HCEC 1CT (cell line): ENCODE measurements around the gene PARVG.

Experiments used
- DNase-seq: peaks from one replicate; pipeline ENCODE4 v3.0.0-alpha.2; 2017

PARVG gene

DNA sequence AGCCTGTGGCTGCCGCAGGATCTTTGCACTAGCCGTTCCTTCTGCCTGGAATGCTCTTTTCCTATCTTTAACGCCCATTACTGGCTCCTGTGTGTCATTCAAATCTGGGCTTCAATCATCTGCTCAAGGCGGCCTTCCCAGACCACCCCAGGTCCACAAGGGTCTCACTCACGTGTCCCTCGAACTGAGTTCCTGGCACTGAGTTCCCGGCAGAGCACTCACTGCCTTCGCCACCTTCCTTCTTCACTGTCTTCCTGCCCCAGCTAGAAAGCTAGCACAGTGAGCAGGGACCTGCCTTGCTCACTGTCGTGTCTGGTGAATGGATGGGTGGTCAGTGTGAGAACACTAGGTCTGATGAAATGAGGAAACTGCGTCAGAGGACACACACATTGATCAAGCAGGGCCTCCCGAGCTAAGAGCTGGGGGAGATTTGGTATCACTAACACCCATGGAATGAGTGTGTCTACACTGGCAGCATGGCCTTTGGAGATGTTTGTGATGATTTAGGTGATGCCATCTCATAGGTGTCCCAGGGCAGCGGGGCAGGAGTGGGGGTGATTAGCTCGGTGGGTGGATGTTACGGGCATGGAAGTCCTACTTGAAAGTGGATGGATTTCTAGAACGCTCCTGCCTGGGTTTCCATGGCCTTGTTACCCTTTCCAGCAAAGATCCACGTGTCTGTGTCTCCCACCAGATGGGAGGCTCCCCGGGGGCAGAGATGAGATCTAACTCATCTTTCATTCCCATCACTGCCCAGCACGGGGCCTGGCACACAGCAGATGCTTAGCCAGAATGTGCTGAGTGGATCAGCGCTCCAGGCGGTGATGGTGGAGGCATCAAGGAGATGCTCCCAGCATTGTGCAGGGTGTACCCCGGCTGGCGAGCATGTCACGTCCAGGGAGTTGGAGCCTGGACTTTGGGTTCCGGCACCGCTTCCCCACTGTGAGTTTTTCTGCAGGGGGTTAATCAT is 67.5 kb downstream of the PARVG start:
- no peak for DNase-seq

DNA sequence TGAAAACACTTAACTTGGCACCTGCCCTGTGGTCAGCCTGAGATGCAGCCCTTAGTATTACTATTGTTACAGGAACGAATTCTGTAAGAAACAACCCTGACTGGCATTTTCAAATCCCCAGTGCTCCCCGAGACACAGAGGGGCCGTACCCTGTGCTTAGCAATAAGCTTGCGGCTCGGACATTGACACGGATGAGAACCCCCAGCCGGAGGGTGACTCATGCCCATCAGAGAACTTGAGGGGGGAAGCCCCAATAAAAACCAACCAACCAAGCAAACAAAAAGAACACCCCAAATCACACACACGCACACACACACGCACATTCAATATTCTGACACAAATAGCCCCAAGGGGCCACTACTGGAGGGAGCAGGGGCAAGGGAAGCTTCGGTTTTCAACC is 68.2 kb downstream of the PARVG start:
- DNase-seq = no peak

DNA sequence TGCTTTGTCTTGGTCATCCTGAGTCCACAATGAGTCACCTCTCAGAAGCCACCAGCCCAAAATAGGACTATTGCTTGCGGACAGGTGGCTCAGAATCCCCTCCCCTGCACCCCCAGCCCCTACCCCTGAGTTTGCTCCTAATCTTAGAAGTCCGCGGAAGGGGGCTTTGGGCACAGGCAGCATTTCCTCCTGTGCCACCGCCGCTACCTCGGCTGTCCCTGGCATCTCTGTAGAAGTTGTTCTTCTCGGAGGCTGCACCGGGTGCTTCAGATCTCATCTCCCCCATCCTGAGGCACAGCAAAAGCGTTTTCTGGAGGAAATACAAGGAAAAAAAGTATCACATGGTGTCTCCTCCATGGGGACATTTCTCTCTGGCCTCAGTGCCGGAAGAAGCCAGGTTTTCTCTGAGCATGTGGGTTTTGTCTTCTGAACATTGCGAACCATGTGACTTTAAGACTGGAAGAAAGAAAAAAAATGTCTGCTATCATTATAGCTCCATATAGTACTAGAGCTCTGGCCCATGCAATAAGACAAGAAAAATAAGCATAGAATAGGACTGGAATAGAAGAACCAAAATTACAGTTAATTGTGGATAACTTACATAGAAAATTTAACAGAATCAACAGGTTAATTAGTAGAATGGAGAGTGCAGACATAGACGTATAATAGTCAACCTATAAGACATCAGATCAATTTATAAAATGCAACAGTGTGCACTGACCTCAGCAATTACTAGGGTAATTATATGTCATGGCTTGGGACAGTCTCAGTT is 68.8 kb downstream of the PARVG start:
- DNase-seq = no peak

DNA sequence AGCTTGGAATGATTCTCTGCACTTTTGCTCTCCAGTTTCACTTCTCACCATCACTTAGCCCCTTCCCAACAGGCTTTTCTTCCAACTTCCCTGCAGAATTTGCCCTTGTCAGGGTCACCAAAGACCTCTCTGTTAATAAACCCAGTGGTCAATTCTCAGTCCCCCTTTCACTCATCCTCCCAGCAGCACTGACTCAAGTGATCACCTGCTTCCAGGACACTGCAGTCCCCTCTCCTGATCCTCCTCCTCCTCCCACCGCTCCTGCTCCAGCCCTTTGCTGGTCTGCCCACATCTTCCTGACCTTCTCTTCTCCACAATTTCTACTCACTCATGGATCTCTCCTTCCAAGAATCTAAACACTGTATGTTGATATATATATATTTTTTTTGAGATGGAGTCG is 74.1 kb downstream of the PARVG start:
- no peak for DNase-seq

DNA sequence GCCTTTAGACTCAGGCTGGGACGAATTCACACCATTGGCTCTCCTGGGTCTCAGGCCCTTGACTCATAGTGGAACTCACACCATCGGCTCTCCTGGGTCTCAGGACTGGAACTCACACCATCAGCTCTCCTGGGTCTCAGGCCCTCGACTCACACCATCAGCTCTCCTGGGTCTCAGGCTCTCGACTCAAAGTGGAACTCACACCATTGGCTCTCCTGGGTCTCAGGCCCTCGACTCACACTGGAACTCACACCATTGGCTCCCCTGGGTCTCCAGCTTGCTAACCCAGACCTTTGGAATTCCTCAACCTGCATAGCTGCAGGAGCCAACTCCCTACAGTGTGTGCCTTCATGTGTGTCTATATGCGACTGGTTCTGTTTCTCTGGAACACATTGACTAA is 75.4 kb downstream of the PARVG start:
- no peak for DNase-seq

DNA sequence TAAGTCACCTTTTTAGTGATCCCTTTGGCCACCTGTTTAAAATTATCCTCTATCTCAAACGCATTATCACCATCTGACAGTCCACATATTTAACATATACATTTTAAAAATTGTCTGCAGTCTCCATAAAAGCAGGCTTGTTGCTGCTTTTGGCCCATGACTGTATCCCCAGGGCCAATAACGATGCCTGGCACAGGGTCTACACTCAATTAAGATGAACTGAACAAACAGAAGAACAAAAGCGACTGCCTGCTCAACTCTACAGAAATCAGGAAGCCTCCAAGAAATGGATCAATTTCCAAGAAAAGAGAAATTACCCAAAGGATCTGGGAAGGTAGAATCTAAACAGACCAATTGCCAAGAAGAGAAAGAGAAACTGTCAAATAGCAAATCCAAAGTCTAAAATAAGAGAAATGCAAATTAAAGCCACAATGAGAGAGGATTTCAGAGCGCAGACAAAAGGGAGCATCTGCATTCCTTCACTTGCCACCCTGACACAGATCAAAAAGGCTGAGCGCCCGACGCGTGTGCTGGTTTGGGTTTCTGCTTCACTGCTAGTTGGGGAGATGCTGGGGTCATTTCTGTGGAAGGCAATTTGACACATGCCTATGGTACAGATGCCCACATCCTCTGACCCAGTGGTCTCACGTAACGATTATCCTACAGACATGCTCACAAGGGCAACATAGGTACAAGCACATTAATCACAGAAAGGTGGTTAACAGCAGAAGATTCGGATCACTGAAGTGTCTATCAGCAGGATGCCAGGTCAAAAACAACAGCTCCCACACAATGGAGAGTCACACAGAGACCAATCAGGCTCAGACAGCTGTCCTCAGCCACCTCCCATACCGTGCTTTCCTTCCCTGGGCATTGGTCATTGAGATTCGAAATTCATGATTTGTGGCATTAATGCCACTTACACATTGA is 76.1 kb downstream of the PARVG start:
- DNase-seq = no peak
